ENCODE results near the gene PNLIPRP1. TPM values are rescaled to one million over a fixed set of nuclear protein-coding genes. Genes with fewer than 3 reads are reported as not detected.

Gene PNLIPRP1
- total RNA-seq, 1 donor, result not detected

DNA sequence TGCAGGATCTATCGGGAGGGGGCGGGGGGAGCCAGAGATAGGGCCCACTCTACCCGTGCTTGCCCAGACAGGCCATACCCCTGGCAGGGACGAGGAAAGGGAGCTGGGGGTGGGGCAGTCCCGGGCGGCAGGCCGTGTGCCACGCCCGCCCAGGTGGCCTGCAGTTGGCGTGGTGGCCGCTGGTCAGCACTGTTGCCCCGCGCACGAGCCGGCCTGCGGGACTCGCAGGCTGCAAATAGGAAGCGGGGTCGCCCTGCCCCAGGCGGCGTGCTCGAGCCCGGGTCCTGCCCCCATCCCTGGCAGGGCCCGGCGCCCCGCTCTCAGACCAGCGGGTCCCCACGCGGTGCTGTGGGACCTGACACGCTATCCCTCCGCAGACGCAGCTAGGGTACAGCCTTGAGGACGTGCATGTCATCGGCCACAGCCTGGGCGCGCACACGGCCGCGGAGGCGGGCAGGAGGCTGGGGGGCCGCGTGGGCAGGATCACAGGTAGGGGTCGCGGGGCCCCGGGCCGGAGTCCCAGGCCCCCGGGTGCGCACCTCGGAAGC is 36.7 kb downstream of the PNLIPRP1 start:
- H3K4me3 ChIP-seq (ENCODE audit: low read depth, low read length), result no peak overlapping the region
- TF ChIP-seq, protein P1, sequence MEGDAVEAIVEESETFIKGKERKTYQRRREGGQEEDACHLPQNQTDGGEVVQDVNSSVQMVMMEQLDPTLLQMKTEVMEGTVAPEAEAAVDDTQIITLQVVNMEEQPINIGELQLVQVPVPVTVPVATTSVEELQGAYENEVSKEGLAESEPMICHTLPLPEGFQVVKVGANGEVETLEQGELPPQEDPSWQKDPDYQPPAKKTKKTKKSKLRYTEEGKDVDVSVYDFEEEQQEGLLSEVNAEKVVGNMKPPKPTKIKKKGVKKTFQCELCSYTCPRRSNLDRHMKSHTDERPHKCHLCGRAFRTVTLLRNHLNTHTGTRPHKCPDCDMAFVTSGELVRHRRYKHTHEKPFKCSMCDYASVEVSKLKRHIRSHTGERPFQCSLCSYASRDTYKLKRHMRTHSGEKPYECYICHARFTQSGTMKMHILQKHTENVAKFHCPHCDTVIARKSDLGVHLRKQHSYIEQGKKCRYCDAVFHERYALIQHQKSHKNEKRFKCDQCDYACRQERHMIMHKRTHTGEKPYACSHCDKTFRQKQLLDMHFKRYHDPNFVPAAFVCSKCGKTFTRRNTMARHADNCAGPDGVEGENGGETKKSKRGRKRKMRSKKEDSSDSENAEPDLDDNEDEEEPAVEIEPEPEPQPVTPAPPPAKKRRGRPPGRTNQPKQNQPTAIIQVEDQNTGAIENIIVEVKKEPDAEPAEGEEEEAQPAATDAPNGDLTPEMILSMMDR (IDR thresholded peaks at IDR 0.05; ENCODE audit: insufficient read depth, low read depth, low read length), result peak; percentile 12
- no peak for DNase-seq (ENCODE audit: low read depth)

DNA sequence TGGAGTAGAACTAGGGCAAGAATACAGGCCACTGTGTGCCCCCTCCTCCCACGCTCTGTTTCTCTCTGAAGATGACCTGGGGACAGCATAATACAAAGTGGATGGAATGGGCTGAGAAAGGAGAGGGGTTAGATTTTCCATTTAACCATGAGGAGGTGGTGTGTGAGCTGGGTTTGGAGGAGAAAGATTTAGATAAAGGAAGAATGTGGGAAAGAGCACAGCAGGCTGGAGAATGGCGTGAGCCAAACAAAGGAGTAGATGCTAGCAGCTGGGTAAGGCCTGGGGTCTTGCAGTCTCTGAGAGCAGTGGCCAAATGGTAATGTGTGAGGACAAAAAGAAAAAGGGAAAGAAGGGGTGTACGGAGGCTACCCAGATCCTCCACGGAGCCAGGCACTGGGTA is 38.6 kb downstream of the PNLIPRP1 start:
- TF ChIP-seq, protein P1 (IDR thresholded peaks at IDR 0.05; ENCODE audit: insufficient read depth, low read depth, low read length), result no peak
- no peak for DNase-seq (ENCODE audit: low read depth)
- H3K4me3 ChIP-seq (ENCODE audit: low read depth, low read length), result no peak overlapping the region

DNA sequence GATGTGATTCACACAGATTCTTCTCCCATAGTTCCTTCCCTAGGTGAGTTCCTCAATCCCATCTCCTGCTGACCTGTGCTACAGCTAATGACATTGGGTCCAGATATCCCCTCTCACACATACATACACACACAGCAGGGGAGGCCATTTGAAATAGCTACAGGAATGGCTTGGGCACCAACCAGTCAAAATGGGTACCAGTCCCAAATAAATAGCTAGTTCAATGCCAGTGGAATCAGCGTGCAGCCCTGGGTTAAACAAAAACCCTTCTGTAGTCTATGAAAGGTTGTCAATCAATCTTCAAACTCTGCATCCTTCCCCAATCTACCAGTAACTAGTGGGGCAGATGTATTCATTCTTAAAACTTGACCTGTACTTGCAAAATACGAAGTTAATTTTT is 39.3 kb downstream of the PNLIPRP1 start:
- TF ChIP-seq, protein P1 (IDR thresholded peaks at IDR 0.05; ENCODE audit: insufficient read depth, low read depth, low read length), result no peak
- no peak for DNase-seq (ENCODE audit: low read depth)

DNA sequence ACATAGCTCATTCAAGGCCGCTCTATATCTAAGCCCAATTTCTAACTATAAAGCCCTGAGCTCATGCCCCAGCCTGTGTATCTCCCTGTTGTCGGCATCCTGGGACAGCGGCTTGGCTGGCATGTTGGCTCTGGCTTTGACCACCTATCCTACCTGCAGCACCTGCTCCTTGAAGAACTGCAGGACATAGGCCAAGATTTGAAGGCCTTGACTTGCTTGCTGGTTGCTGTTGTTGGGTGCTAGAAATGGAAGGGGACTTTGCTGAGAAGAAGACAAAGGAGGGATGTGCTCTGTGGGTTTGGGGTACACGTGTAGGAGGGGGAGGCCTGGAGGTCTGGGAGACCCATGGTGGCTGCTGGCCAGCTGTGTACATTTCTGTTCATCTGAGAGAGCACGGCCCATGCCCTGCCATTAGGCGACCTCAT is 41.1 kb downstream of the PNLIPRP1 start:
- no peak for DNase-seq (ENCODE audit: low read depth)
- H3K4me3 ChIP-seq (ENCODE audit: low read depth, low read length), result no peak overlapping the region
- TF ChIP-seq, protein P1 (IDR thresholded peaks at IDR 0.05; ENCODE audit: insufficient read depth, low read depth, low read length), result no peak

More for the DNA sequence above, 39.3 kb downstream of the PNLIPRP1 start:
- no peak overlapping the region for H3K4me3 ChIP-seq (ENCODE audit: low read depth, low read length)

DNA sequence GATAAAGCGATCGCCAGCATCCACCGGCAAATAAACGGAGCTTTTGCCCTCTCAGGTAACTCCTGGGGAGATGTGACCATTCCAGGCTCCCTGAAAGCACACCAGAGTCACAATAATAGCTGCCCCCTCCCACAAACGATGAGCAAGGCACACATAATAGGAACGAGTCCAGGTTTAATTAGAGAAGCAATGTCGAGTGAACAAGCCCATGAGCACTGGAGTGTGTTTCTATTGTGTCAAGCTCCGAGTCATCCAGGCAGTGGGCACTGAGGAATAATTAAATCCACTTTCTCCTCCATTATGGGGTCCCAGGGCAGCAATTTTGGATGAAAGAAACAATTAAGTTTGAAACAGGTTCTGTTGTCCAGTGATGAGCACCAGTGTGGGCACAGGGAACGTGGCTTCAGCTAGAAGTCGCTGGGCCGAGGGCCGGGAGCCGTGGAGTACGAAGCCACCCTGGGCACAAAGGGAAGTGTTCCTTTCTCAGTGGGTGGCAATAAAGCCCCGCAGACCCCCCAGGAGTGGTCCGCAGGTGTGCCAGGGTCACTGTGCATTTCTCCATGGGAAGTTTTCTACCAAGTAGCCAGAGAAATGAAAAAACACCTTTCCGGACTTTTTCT is 41.9 kb downstream of the PNLIPRP1 start:
- TF ChIP-seq, protein P1 (IDR thresholded peaks at IDR 0.05; ENCODE audit: insufficient read depth, low read depth, low read length), result no peak
- H3K4me3 ChIP-seq (ENCODE audit: low read depth, low read length), result no peak overlapping the region

DNA sequence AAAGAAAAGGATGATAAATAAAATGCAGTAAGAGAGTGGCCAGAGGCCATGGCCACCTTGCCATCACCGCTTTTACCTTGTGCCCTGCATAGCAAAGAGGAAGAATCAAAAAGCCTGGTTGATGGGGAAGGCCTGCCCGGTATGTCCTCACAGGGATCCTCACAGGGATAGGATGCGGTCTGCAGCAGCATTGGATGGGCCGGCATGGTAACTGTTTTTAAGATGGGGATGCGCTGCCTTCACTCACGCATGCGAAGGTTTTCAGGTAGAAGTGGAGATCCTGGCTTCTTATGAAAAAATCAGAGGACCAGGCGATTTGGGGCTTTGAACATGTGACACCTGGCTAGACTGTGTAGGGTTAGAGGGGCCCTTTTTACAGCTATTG is 42.4 kb downstream of the PNLIPRP1 start:
- DNase-seq (ENCODE audit: low read depth), result no peak
- TF ChIP-seq, protein P1 (IDR thresholded peaks at IDR 0.05; ENCODE audit: insufficient read depth, low read depth, low read length), result no peak
- no peak overlapping the region for H3K4me3 ChIP-seq (ENCODE audit: low read depth, low read length)

More for the DNA sequence above, 41.9 kb downstream of the PNLIPRP1 start:
- no peak for DNase-seq (ENCODE audit: low read depth)

Data from fibroblast of villous mesenchyme (primary cell).